OCI-LY3 (cell line): ENCODE results near the gene PAX5.

ENCODE experiments used
- EZH2phosphoT487 ChIP-seq: fragments of 200-600 bp; shearing (Covaris generic); IDR thresholded peaks from 2 replicates; pipeline ENCODE4 v1.6.1; 2018; ENCODE audit warnings: antibody characterized with exemption, mixed run types, low read depth
- TF ChIP-seq, protein P1 (sequence below): fragments of 200-600, 300-600 bp; sonication (generic); IDR thresholded peaks from 2 replicates; pipeline ENCODE4 v1.5.1; 2014; ENCODE audit warnings: antibody characterized with exemption, low read length, low read depth

DNA sequence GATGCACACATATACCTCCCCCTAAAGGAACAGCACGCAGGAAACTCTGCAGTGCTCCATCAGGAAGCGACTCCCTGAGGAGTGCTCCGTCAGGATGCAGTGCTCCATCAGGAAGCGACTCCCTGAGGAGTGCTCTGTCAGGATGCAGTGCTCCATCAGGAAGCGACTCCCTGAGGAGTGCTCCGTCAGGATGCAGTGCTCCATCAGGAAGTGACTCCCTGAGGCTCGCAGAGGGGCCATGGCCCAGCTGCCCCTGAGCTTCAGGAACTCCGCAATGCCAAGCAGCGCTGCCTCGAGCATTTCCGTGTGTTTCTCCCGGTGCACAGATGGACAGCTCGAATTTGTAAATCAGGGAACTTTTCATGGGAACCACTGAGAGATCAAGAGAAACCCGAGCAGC, 88.1 kb downstream of the PAX5 start:
- TF ChIP-seq, protein P1, sequence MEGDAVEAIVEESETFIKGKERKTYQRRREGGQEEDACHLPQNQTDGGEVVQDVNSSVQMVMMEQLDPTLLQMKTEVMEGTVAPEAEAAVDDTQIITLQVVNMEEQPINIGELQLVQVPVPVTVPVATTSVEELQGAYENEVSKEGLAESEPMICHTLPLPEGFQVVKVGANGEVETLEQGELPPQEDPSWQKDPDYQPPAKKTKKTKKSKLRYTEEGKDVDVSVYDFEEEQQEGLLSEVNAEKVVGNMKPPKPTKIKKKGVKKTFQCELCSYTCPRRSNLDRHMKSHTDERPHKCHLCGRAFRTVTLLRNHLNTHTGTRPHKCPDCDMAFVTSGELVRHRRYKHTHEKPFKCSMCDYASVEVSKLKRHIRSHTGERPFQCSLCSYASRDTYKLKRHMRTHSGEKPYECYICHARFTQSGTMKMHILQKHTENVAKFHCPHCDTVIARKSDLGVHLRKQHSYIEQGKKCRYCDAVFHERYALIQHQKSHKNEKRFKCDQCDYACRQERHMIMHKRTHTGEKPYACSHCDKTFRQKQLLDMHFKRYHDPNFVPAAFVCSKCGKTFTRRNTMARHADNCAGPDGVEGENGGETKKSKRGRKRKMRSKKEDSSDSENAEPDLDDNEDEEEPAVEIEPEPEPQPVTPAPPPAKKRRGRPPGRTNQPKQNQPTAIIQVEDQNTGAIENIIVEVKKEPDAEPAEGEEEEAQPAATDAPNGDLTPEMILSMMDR = no peak
- no peak for TF ChIP-seq EZH2phosphoT487
